GM23248 (cell line): ENCODE results near the gene TUBB3.

Source experiments
- EZH2 ChIP-seq: fragments of 200-600 bp; sonication (generic); IDR thresholded peaks from 2 replicates; pipeline ENCODE4 v1.6.1; 2018; ENCODE audit warnings: antibody characterized with exemption, mild to moderate bottlenecking; ENCODE audit not compliant: insufficient read depth, poor library complexity, severe bottlenecking
- EZH2phosphoT487 ChIP-seq: fragments of 200-600 bp; sonication (generic); IDR thresholded peaks from 2 replicates; pipeline ENCODE4 v1.6.1; 2018; ENCODE audit warnings: antibody characterized with exemption, moderate library complexity, mild to moderate bottlenecking, low read depth; ENCODE audit not compliant: insufficient read depth

GRCh38 chr16:89904606-89905510 lies 18.3 kb upstream of the TUBB3 start:
- TF ChIP-seq EZH2 (no peak), EZH2phosphoT487 (no peak)
